Neural cell (in vitro differentiated cells): ENCODE data around the gene TBKBP1. TPM values are rescaled to one million over a fixed set of nuclear protein-coding genes. Genes with fewer than 3 reads are reported as not detected.

Experiments used
- H2AFZ ChIP-seq: fragments of 200-600, 300-800 bp; sonication (generic), shearing (Covaris generic); 2 replicates; pipeline ENCODE4 v1.6.0; 2014; ENCODE audit warnings: low read depth, mild to moderate bottlenecking, antibody characterized with exemption, low read length, moderate library complexity
- H3F3A ChIP-seq: fragments of 200-600 bp; shearing (Covaris generic); 2 replicates; pipeline ENCODE4 v1.6.1; 2016; ENCODE audit warnings: mild to moderate bottlenecking, moderate library complexity, mixed read lengths, antibody characterized with exemption, low read length; ENCODE audit not compliant: insufficient read depth, poor library complexity, severe bottlenecking
- H3K27ac ChIP-seq: fragments of 200-600, 300-800 bp; sonication (generic), shearing (Covaris generic); 2 replicates; pipeline ENCODE4 v1.5.1; 2014; ENCODE audit warnings: mild to moderate bottlenecking, low read length, moderate library complexity
- H3K27me3 ChIP-seq: fragments of 300-800, 200-600 bp; sonication (generic), shearing (Covaris generic); 2 replicates; pipeline ENCODE4 v1.6.0; 2014; ENCODE audit warnings: mild to moderate bottlenecking, low read depth, low read length, moderate library complexity; ENCODE audit not compliant: insufficient read depth
- H3K36me3 ChIP-seq: fragments of 300-800, 200-600 bp; sonication (generic), shearing (Covaris generic); 2 replicates; pipeline ENCODE4 v1.5.1; 2014; ENCODE audit warnings: mild to moderate bottlenecking, antibody characterized with exemption, low read length, moderate library complexity; ENCODE audit not compliant: insufficient read depth
- H3K4me2 ChIP-seq: fragments of 300-800, 200-600 bp; sonication (generic), shearing (Covaris generic); 2 replicates; pipeline ENCODE4 v1.6.0; 2014; ENCODE audit warnings: mild to moderate bottlenecking, low read length
- H3K4me3 ChIP-seq: fragments of 300-800, 200-600 bp; sonication (generic), shearing (Covaris generic); 2 replicates; pipeline ENCODE4 v1.5.1; 2014; ENCODE audit warnings: mild to moderate bottlenecking, low read length, moderate library complexity
- H3K79me2 ChIP-seq: fragments of 200-600 bp; shearing (Covaris generic); replicated peaks from 2 replicates; pipeline ENCODE4 v1.6.0; 2014; ENCODE audit warnings: mild to moderate bottlenecking, low read length, moderate library complexity; ENCODE audit not compliant: insufficient read depth
- H3K9ac ChIP-seq: fragments of 300-800, 200-600 bp; sonication (generic), shearing (Covaris generic); 2 replicates; pipeline ENCODE4 v1.6.1; 2016; ENCODE audit warnings: mild to moderate bottlenecking, low read length, mixed read lengths
- H3K9me2 ChIP-seq: fragments of 200-600 bp; shearing (Covaris generic); 2 replicates; pipeline ENCODE4 v1.6.1; 2016; ENCODE audit warnings: mild to moderate bottlenecking, low read length, mixed read lengths; ENCODE audit not compliant: insufficient read depth
- H3K9me3 ChIP-seq: fragments of 200-600, 300-800 bp; sonication (generic), shearing (Covaris generic); 2 replicates; pipeline ENCODE4 v1.6.1; 2016; ENCODE audit warnings: mild to moderate bottlenecking, mixed run types, low read length, moderate library complexity, mixed read lengths
- H4K20me1 ChIP-seq: fragments of 200-600 bp; shearing (Covaris generic); 2 replicates; pipeline ENCODE4 v1.6.1; 2016; ENCODE audit warnings: mild to moderate bottlenecking, mixed run types; ENCODE audit not compliant: insufficient read depth
- EP300 ChIP-seq: fragments of 450-650 bp; conservative IDR thresholded peaks from 2 replicates; pipeline ENCODE4 v1.6.1; 2014; ENCODE audit warnings: antibody characterized with exemption, mild to moderate bottlenecking, moderate library complexity; ENCODE audit not compliant: poor library complexity, severe bottlenecking
- EZH2 ChIP-seq: fragments of 200-600, 300-800 bp; shearing (Covaris generic), sonication (generic); IDR thresholded peaks from 2 replicates; pipeline ENCODE4 v1.6.1; 2014; ENCODE audit warnings: antibody characterized with exemption, low read length, borderline replicate concordance, mild to moderate bottlenecking; ENCODE audit not compliant: insufficient read depth, poor library complexity, severe bottlenecking
- MXI1 ChIP-seq: fragments of 450-650 bp; conservative IDR thresholded peaks from 2 replicates; pipeline ENCODE4 v1.6.1; 2014; ENCODE audit warnings: antibody characterized with exemption, mild to moderate bottlenecking; ENCODE audit not compliant: poor library complexity, severe bottlenecking
- POLR2AphosphoS5 ChIP-seq: IDR thresholded peaks from 2 replicates; pipeline ENCODE4 v1.6.1; 2012
- RAD21 ChIP-seq: fragments of 450-650 bp; conservative IDR thresholded peaks from 2 replicates; pipeline ENCODE4 v1.6.1; 2014; ENCODE audit warnings: antibody characterized with exemption, mild to moderate bottlenecking, moderate library complexity
- SMC3 ChIP-seq: fragments of 450-650 bp; conservative IDR thresholded peaks from 2 replicates; pipeline ENCODE4 v1.6.1; 2014; ENCODE audit warnings: antibody characterized with exemption, mild to moderate bottlenecking, moderate library complexity; ENCODE audit not compliant: poor library complexity
- TAF1 ChIP-seq: IDR thresholded peaks from 2 replicates; pipeline ENCODE4 v1.6.1; 2012; ENCODE audit warnings: low read depth
- polyA plus RNA-seq: library from polyadenylated mRNA; depleted of rRNA; stranded (reverse); fragments of >200 nt; gene quantifications from 2 replicates; pipeline ENCODE4 v1.2.3, GENCODE V29; 2014
- TF ChIP-seq, protein P1 (sequence below): IDR thresholded peaks from 2 replicates; pipeline ENCODE4 v1.6.1; 2012; ENCODE audit warnings: borderline replicate concordance
- TF ChIP-seq, protein P2 (sequence below): fragments of 450-650 bp; IDR thresholded peaks from 2 replicates; pipeline ENCODE4 v1.5.1; 2014; ENCODE audit warnings: antibody characterized with exemption, mild to moderate bottlenecking, moderate library complexity; ENCODE audit not compliant: poor library complexity, severe bottlenecking

TBKBP1 gene
- polyA plus RNA-seq, 1 donor from 2014 or later: 25.4 TPM

DNA sequence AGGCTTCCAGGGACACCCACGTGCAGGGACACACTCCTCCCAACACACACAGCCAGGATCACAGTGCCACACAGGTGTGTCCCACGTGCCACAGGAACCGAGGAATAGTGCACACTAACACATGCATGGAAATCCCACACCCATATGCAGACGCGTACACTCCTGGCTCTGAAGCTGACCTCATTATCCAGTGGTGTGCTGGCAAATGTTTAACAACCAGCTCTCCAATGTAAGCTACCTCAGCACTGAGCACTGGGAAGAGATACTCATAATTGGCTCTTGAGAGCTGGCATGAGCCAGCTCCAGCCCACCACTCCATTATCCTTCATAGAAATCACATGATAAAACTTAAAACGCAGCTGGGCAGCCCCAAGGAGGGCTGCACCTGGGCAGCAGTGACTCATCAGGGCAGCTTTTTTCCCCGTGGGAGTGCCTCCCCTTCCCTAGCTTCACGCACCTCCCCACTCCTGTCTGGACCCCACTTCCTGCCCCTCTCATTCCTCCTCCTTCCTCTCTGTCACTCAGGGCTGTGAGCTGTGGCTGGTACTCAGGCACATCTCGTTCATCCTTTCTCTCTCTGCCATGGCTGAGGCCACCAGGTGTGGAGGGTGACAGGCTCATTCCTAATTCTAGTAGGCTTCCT is 24.1 kb downstream of the TBKBP1 start:
- H3K9me3 ChIP-seq: no peaks in the 10 kb centered on the region
- H3K9ac ChIP-seq: no peak overlapping the region
- no peaks in the 10 kb centered on the region for H4K20me1 ChIP-seq
- TF ChIP-seq EZH2 (no peak), TAF1 (no peak), POLR2AphosphoS5 (no peak), RAD21 (no peak), EP300 (no peak), MXI1 (no peak)
- TF ChIP-seq, protein P1, sequence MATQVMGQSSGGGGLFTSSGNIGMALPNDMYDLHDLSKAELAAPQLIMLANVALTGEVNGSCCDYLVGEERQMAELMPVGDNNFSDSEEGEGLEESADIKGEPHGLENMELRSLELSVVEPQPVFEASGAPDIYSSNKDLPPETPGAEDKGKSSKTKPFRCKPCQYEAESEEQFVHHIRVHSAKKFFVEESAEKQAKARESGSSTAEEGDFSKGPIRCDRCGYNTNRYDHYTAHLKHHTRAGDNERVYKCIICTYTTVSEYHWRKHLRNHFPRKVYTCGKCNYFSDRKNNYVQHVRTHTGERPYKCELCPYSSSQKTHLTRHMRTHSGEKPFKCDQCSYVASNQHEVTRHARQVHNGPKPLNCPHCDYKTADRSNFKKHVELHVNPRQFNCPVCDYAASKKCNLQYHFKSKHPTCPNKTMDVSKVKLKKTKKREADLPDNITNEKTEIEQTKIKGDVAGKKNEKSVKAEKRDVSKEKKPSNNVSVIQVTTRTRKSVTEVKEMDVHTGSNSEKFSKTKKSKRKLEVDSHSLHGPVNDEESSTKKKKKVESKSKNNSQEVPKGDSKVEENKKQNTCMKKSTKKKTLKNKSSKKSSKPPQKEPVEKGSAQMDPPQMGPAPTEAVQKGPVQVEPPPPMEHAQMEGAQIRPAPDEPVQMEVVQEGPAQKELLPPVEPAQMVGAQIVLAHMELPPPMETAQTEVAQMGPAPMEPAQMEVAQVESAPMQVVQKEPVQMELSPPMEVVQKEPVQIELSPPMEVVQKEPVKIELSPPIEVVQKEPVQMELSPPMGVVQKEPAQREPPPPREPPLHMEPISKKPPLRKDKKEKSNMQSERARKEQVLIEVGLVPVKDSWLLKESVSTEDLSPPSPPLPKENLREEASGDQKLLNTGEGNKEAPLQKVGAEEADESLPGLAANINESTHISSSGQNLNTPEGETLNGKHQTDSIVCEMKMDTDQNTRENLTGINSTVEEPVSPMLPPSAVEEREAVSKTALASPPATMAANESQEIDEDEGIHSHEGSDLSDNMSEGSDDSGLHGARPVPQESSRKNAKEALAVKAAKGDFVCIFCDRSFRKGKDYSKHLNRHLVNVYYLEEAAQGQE: no peak
- TF ChIP-seq, protein P2, sequence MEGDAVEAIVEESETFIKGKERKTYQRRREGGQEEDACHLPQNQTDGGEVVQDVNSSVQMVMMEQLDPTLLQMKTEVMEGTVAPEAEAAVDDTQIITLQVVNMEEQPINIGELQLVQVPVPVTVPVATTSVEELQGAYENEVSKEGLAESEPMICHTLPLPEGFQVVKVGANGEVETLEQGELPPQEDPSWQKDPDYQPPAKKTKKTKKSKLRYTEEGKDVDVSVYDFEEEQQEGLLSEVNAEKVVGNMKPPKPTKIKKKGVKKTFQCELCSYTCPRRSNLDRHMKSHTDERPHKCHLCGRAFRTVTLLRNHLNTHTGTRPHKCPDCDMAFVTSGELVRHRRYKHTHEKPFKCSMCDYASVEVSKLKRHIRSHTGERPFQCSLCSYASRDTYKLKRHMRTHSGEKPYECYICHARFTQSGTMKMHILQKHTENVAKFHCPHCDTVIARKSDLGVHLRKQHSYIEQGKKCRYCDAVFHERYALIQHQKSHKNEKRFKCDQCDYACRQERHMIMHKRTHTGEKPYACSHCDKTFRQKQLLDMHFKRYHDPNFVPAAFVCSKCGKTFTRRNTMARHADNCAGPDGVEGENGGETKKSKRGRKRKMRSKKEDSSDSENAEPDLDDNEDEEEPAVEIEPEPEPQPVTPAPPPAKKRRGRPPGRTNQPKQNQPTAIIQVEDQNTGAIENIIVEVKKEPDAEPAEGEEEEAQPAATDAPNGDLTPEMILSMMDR: no peak
- no peak overlapping the region for H3K27ac ChIP-seq
- H3F3A ChIP-seq: no peaks in the 10 kb centered on the region
- no peak overlapping the region for H3K4me3 ChIP-seq
- H3K79me2 ChIP-seq: no peaks in the 10 kb centered on the region
- H3K27me3 ChIP-seq: peaks cover 11% of the 10 kb centered on the region
- H3K4me2 ChIP-seq: no peak overlapping the region
- no peaks in the 10 kb centered on the region for H3K9me2 ChIP-seq
- H3K36me3 ChIP-seq: no peaks in the 10 kb centered on the region
- H2AFZ ChIP-seq: no peak overlapping the region

DNA sequence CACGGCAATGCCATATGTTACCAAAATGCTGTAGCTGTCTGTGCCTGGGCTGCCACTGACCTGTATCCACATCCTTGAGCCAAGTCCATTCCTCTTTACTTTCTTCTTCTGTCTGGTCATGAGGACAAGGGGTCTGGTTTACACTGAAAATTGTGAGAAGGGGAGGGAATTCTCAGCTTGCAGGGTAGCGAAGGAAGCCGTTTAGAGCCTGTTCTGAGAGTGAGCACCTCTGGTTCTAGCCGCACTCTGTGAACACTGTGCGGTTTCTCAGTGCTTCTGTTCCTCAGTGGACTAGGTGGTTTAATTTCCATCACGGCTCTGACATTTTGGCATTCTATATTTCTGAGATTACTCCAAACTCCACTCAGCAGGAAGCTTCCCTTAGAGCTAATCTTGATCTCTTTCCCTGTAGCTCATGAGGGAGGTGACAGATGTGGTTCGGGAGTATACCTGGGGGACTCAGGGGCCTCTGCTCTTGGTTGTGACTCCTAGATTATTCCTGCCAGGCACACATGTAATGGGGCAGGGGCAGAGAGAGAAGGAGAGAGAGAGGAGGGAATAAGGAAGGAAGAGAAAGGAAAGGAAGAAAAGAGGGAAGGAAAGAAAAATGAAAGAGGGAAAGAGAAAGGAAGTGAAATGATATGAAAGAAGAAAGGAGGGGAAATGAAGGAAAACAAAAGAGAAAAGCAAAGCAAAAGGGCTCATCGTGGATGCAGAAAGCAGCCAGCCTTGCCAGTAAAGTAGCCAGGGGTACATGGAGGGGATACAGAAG is 24.9 kb downstream of the TBKBP1 start:
- Histone ChIP-seq H3K9me3 (no peaks in the 10 kb centered on the region), H3K36me3 (no peaks in the 10 kb centered on the region), H4K20me1 (no peaks in the 10 kb centered on the region), H3K9ac (no peak overlapping the region), H3K27ac (no peak overlapping the region), H2AFZ (no peak overlapping the region), H3K4me3 (no peak overlapping the region), H3F3A (no peaks in the 10 kb centered on the region), H3K9me2 (no peaks in the 10 kb centered on the region), H3K79me2 (no peaks in the 10 kb centered on the region), H3K4me2 (no peak overlapping the region), H3K27me3 (peaks cover 11% of the 10 kb centered on the region)
- TF ChIP-seq, protein P2: no peak
- TF ChIP-seq RAD21 (no peak), EP300 (no peak), TAF1 (no peak), MXI1 (no peak), SMC3 (no peak)
- TF ChIP-seq, protein P1: no peak
